Central memory CD8-positive, alpha-beta T cell (primary cell): Measurements from ENCODE around the gene ZNF614.
"Not testable (repeated sequence)": the region's sequence is repeated elsewhere in the genome, so short reads cannot be mapped to it uniquely, and the experiment has no call there.

Source experiments
- ATAC-seq: fragments of 150-1000 bp; cut with Tn5 transposase; replicated peaks from 2 replicates; pipeline ENCODE4 v1.10.0; 2022; ENCODE audit warnings: mild to moderate bottlenecking, moderate FRiP score, moderate number of reproducible peaks; ENCODE audit not compliant: poor library complexity, severe bottlenecking; ENCODE audit errors: extremely low read depth
- DNase-seq, 2 donors: peaks; one replicate each; pipeline ENCODE4 v3.0.0; 2021; ENCODE audit warnings: low spot score in 2 of 2
- H3K27ac Mint-ChIP-seq: one replicate; pipeline ENCODE4 v1.8.0; 2022; ENCODE audit warnings: low read depth, mild to moderate bottlenecking, moderate library complexity, mixed read lengths
- H3K27me3 Mint-ChIP-seq: one replicate; pipeline ENCODE4 v1.8.0; 2022; ENCODE audit warnings: mixed read lengths
- H3K36me3 Mint-ChIP-seq: one replicate; pipeline ENCODE4 v1.8.0; 2022; ENCODE audit warnings: mild to moderate bottlenecking, moderate library complexity, mixed read lengths; ENCODE audit not compliant: insufficient read depth
- H3K4me1 Mint-ChIP-seq: one replicate; pipeline ENCODE4 v1.8.0; 2022; ENCODE audit warnings: mixed read lengths
- H3K4me3 Mint-ChIP-seq: one replicate; pipeline ENCODE4 v1.8.0; 2022; ENCODE audit warnings: mild to moderate bottlenecking, moderate library complexity, mixed read lengths
- H3K9me3 Mint-ChIP-seq: one replicate; pipeline ENCODE4 v1.8.0; 2022; ENCODE audit warnings: mixed read lengths

ZNF614 gene

DNA sequence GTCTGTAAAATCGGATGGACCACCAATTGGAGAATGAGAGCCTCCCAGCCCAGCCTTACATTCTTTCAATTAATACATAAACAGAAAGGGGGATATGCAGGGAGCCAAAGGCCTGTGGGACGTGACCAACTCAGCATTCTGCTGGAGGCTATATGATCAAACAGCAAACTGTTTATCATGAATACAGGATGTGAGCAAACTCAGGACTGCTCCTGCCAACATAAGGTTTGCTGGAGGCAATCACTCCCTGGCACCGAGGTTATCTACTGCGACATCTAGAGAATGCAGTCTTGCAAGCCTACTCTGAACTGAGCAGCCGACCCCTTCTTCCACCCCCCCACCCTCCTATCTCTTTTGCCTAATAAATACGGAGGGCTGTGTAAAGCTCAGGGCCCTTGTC, 47.3 kb downstream of the ZNF614 start:
- not testable (repeated sequence) for H3K4me3 Mint-ChIP-seq, H3K27ac Mint-ChIP-seq, ATAC-seq, H3K27me3 Mint-ChIP-seq, DNase-seq
- Mint-ChIP-seq H3K9me3 (peaks cover 29% of the 10 kb centered on the region), H3K4me1 (peaks cover 11% of the 10 kb centered on the region), H3K36me3 (peaks cover 11% of the 10 kb centered on the region)

DNA sequence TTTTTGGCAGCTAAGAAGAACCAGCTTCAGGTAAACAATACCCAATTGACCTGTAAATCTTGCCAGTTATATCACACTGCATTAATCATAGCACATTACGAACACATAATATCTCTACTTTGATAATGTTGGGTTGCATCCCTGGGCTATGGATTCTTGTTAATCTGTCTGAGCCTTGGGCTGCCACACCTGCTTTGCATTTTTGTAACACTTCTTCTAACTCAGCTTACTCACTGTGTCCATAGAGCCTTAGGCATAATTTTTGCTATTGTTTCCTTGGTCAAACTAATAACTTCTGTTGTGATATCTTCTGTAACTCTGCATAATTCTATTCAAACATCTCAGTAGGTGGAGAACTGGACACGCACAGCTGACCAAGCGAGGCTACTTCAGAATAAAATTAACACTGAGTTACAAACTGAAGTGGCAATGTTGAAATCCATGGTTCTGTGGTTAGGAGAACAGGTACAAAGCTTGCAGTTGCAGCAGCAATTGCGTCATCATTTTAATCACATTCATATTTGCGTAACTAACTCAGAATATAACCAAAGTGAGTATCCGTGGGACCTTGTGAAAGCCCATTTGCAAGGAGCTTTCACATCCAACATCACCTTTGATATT, 48.0 kb downstream of the ZNF614 start:
- no peak for DNase-seq
- H3K27ac Mint-ChIP-seq = no peak overlapping the region
- no peaks in the 10 kb centered on the region for H3K27me3 Mint-ChIP-seq
- peaks cover 29% of the 10 kb centered on the region for H3K9me3 Mint-ChIP-seq
- no peak overlapping the region for H3K4me3 Mint-ChIP-seq
- H3K36me3 Mint-ChIP-seq = peaks cover 13% of the 10 kb centered on the region
- ATAC-seq = no peak
- peaks cover 11% of the 10 kb centered on the region for H3K4me1 Mint-ChIP-seq

DNA sequence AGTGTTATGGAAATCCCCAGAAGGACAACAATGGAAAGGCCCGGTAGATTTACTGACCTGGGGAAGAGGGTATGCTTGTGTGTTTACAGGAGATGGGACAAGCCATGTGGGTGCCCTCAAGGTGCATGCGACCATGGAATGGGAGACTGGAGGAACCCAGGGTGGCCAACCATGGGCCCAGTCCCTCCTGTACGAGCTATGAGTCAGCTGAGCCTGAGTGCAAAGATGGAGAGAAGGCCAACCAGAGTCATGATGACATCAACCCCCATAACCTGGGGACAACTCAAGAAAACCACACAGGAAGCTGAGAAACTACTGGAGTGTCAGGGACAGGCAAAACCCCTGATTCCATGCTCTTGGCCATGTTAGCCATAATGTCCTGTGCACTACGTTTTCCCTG, 49.3 kb downstream of the ZNF614 start:
- DNase-seq (no peak), ATAC-seq (no peak)
- Mint-ChIP-seq H3K4me3 (no peak overlapping the region), H3K27ac (no peak overlapping the region), H3K27me3 (no peaks in the 10 kb centered on the region), H3K36me3 (peaks cover 21% of the 10 kb centered on the region), H3K4me1 (peaks cover 11% of the 10 kb centered on the region), H3K9me3 (peaks cover 29% of the 10 kb centered on the region)

DNA sequence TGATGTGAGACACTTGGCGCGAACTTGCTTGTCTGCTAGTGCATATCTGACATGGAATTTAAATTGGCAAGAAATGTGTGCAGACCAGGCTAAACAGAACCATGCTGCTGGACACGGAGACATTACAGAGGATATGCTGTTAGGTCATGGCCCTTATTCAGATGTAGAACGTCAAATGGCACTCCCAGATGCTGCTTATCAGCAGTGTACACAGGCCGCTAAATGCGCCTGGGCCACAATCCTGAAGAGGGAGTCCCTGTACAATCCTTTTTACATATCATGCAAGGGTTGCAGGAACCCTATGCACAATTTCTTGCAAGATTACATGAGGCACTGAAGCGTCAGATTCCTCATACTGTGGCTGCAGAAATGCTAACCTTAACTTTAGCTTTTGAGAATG, 50.8 kb downstream of the ZNF614 start:
- Mint-ChIP-seq H3K27me3 (no peaks in the 10 kb centered on the region), H3K36me3 (peaks cover 32% of the 10 kb centered on the region), H3K4me3 (no peak overlapping the region), H3K9me3 (peaks cover 18% of the 10 kb centered on the region), H3K4me1 (peaks cover 6% of the 10 kb centered on the region), H3K27ac (no peak overlapping the region)
- ATAC-seq (no peak), DNase-seq (no peak)

DNA sequence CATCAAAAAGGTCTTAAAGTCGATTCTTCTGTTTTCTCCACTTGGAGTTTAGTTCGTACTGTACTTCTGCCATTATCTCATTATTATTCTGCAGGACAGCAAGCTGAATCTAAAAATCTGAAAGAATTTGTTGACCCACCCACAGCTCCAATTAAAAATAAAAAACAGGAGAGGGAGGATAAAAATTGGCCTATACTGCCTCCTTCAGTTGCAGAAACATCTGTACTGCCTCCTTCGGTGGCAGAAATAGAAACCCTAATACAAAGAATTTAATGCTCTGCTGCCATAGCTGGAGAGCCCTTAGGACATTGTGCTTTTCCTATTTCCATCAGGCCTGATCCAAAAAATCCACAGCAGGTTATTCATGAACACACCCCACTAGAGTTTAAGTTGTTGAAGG, 51.3 kb downstream of the ZNF614 start:
- H3K9me3 Mint-ChIP-seq = peaks cover 21% of the 10 kb centered on the region
- peaks cover 37% of the 10 kb centered on the region for H3K36me3 Mint-ChIP-seq
- no peak overlapping the region for H3K4me3 Mint-ChIP-seq
- ATAC-seq (no peak), DNase-seq (no peak)
- peaks cover 6% of the 10 kb centered on the region for H3K4me1 Mint-ChIP-seq
- no peaks in the 10 kb centered on the region for H3K27me3 Mint-ChIP-seq
- H3K27ac Mint-ChIP-seq = no peak overlapping the region

DNA sequence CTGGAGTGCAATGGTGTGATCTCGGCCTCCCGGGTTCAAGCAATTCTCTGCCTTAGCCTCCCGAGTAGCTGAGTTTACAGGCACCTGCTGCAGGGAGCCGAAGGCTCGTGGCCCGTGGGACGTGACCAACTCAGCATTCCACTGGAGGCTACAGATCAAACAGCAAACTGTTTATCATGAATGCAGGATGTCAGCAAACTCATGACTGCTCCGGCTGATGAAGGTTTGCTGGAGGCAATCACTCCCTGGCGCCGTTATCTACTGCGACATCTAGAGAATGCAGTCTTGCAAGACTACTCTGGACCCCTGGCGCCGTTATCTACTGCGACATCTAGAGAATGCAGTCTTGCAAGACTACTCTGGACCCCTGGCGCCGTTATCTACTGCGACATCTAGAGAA, 52.4 kb downstream of the ZNF614 start:
- DNase-seq, H3K27me3 Mint-ChIP-seq, H3K4me1 Mint-ChIP-seq, ATAC-seq, H3K27ac Mint-ChIP-seq, H3K4me3 Mint-ChIP-seq: not testable (repeated sequence)
- Mint-ChIP-seq H3K36me3 (peaks cover 45% of the 10 kb centered on the region), H3K9me3 (peaks cover 20% of the 10 kb centered on the region)

DNA sequence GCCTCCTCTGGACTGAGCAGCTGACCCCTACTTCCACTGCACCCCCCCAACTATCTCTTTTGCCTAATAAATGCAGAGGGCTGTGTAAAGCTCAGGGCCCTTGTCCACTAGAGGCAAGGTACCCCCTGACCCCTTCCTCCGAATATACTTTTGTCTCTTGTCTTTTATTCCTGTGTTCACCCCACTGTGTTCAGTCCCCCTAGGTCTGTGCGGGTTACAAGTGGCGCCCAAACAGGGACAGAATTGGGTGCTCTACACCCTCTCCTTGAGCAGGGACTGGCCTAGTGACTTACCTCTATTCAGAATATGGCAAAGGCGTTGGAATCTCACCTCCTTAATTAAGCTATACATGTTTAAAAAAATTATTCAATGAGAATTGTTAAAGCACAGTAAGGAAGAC, 56.6 kb downstream of the ZNF614 start:
- DNase-seq (no peak), ATAC-seq (no peak)
- no peaks in the 10 kb centered on the region for H3K4me1 Mint-ChIP-seq
- no peak overlapping the region for H3K4me3 Mint-ChIP-seq
- peaks cover 30% of the 10 kb centered on the region for H3K9me3 Mint-ChIP-seq
- no peak overlapping the region for H3K27ac Mint-ChIP-seq
- H3K27me3 Mint-ChIP-seq = no peaks in the 10 kb centered on the region
- H3K36me3 Mint-ChIP-seq = peaks cover 68% of the 10 kb centered on the region

DNA sequence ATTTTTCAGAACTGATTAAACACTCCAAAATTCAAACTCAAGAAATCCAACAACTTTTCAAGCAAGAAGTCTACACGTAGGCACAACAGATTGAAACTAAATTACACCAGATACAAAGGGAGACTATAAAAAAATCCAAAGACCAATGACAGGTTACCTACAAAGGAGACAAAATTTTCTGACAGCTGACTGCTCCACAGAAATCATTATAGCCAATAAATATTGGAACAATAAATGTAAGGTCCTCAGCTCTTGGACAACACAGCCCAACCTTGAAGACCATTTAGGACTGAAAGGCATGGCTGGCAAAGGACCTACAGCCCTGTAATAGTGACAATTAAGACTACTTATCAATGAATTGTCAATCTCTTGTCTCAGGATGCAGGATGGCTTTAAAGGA, 57.5 kb downstream of the ZNF614 start:
- no peak for DNase-seq
- Mint-ChIP-seq H3K36me3 (peaks cover 77% of the 10 kb centered on the region), H3K9me3 (peaks cover 26% of the 10 kb centered on the region), H3K27me3 (no peaks in the 10 kb centered on the region), H3K4me1 (no peaks in the 10 kb centered on the region), H3K27ac (no peak overlapping the region), H3K4me3 (no peak overlapping the region)
- ATAC-seq = no peak

DNA sequence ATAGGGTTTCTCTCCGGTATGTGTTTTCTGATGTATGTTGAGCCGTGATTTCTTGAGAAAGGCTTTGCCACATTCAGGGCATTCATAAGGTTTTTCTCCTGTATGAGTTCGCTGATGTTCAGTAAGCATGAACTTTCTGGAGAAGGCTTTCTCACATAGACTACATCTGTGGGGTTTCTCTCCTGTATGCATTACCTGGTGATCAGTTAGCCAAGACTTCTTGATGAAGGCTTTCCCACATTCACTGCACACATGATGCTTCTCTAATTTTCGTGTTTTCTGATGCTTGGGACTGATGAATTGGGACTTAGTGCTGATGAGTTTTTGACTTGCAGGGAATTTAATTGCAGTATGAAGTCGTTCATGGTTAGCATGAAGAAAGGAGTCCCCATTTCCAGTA, 62.6 kb downstream of the ZNF614 start:
- H3K27ac Mint-ChIP-seq = no peak overlapping the region
- ATAC-seq (no peak), DNase-seq (no peak)
- H3K4me3 Mint-ChIP-seq = no peak overlapping the region
- no peaks in the 10 kb centered on the region for H3K27me3 Mint-ChIP-seq
- H3K36me3 Mint-ChIP-seq = peaks cover 58% of the 10 kb centered on the region
- no peaks in the 10 kb centered on the region for H3K4me1 Mint-ChIP-seq
- H3K9me3 Mint-ChIP-seq = peaks cover 53% of the 10 kb centered on the region
